Tibial artery (tissue), 4 donors: Measurements from ENCODE around the gene LRP6.

Experiments used
- DNase-seq, 2 donors: peaks; one replicate each; pipeline ENCODE4 v3.0.0-alpha.2; 2019
- H3K27ac ChIP-seq, 2 donors: fragments of 200-600 bp; sonication (generic) in 1 of 2; 1 replicate in 1 of 2; 2 replicates in 1 of 2; pipeline ENCODE4 v1.5.1; 2018 to 2019; ENCODE audit warnings: mild to moderate bottlenecking in 1 of 2
- H3K27me3 ChIP-seq, 2 donors: fragments of 200-600 bp; sonication (generic) in 1 of 2; one replicate each; pipeline versions ENCODE4 v1.5.1 to v1.6.0; 2016 to 2019
- H3K36me3 ChIP-seq, 3 donors: fragments of 200-600 bp; sonication (generic) in 2 of 3; one replicate each; pipeline ENCODE4 v1.5.1; 2016 to 2019; ENCODE audit warnings: mild to moderate bottlenecking in 2 of 3
- H3K4me1 ChIP-seq, 4 donors: fragments of 200-600 bp; sonication (generic) in 2 of 4; 1 replicate in 3 of 4; 2 replicates in 1 of 4; pipeline ENCODE4 v1.5.1; 2016 to 2019
- H3K4me3 ChIP-seq, 2 donors: fragments of 200-600 bp; sonication (generic) in 1 of 2; 1 replicate in 1 of 2; 2 replicates in 1 of 2; pipeline ENCODE4 v1.5.1; 2018 to 2019; ENCODE audit warnings: mild to moderate bottlenecking in 2 of 2
- H3K9me3 ChIP-seq, 3 donors: fragments of 200-600 bp; sonication (generic) in 1 of 3; one replicate each; pipeline ENCODE4 v1.5.1; 2016 to 2019
- CTCF ChIP-seq, 2 experiments: fragments of 200-600 bp in 1 of 2; fragments of 450-650 bp in 1 of 2; IDR thresholded peaks; one replicate each; pipeline ENCODE4 v1.5.1; 2017 to 2019; ENCODE audit warnings: antibody characterized with exemption in 2 of 2, mild to moderate bottlenecking in 1 of 2, moderate library complexity in 1 of 2
- intact Hi-C: fragments of 100-400 bp; cut with DNase I; formaldehyde crosslinking; loops from one replicate; pipeline ENCODE4 v1.15.0; 2023; ENCODE audit warnings: low total_unique reads

LRP6 gene

GRCh38 chr12:12091977-12092663 lies 174.7 kb downstream of the LRP6 start:
- Histone ChIP-seq H3K27me3 (no peaks in the 10 kb centered on the region), H3K9me3 (no peaks in the 10 kb centered on the region), H3K27ac (no peak overlapping the region), H3K36me3 (no peaks in the 10 kb centered on the region), H3K4me3 (no peak overlapping the region), H3K4me1 (peaks cover 0 to 26% (median 4%) of the 10 kb centered on the region in 4 donors)
- intact Hi-C loops, result no loop called here
- DNase-seq, result no peak
- TF ChIP-seq CTCF (IDR thresholded peaks at IDR 0.05), result no peak

GRCh38 chr12:12091071-12091470 lies 175.8 kb downstream of the LRP6 start:
- no peak for DNase-seq
- no peak overlapping the region for H3K4me3 ChIP-seq
- intact Hi-C loops, result no loop called here
- peaks cover 0 to 26% (median 4%) of the 10 kb centered on the region in 4 donors for H3K4me1 ChIP-seq
- TF ChIP-seq CTCF (IDR thresholded peaks at IDR 0.05), result no peak
- no peaks in the 10 kb centered on the region for H3K9me3 ChIP-seq
- no peaks in the 10 kb centered on the region for H3K36me3 ChIP-seq
- no peaks in the 10 kb centered on the region for H3K27me3 ChIP-seq
- no peak overlapping the region for H3K27ac ChIP-seq

- Histone ChIP-seq H3K4me1 (peaks cover 0 to 26% (median 4%) of the 10 kb centered on the region in 4 donors), H3K36me3 (no peaks in the 10 kb centered on the region), H3K27me3 (no peaks in the 10 kb centered on the region), H3K27ac (no peak overlapping the region), H3K4me3 (no peak overlapping the region), H3K9me3 (no peaks in the 10 kb centered on the region)
- intact Hi-C loops, result no loop called here
- DNase-seq, result no peak
- TF ChIP-seq CTCF (IDR thresholded peaks at IDR 0.05), result no peak
Measured at GRCh38 chr12:12088761-12089160, 178.1 kb downstream of the LRP6 start.

- no peak for DNase-seq
- Histone ChIP-seq H3K27me3 (no peaks in the 10 kb centered on the region), H3K27ac (no peak overlapping the region), H3K4me1 (peaks cover 0 to 23% (median 4%) of the 10 kb centered on the region in 4 donors), H3K36me3 (no peaks in the 10 kb centered on the region), H3K9me3 (no peaks in the 10 kb centered on the region), H3K4me3 (no peak overlapping the region)
- intact Hi-C loops, result no loop called here
- TF ChIP-seq CTCF (IDR thresholded peaks at IDR 0.05), result no peak
Measured at GRCh38 chr12:12088147-12088546, 178.7 kb downstream of the LRP6 start.

- no peaks in the 10 kb centered on the region for H3K36me3 ChIP-seq
Measured at GRCh38 chr12:12087693-12088034, 179.2 kb downstream of the LRP6 start.

More at GRCh38 chr12:12087693-12088034, 179.2 kb downstream of the LRP6 start:
- no peak overlapping the region for H3K27ac ChIP-seq
- intact Hi-C loops, result no loop called here
- H3K27me3 ChIP-seq, result no peaks in the 10 kb centered on the region
- DNase-seq, result no peak
- peaks cover 0 to 18% (median 4%) of the 10 kb centered on the region in 4 donors for H3K4me1 ChIP-seq
- H3K4me3 ChIP-seq, result no peak overlapping the region
- no peak for TF ChIP-seq CTCF (IDR thresholded peaks at IDR 0.05)
- no peaks in the 10 kb centered on the region for H3K9me3 ChIP-seq
